AG04449 (cell line): ENCODE results near the gene MON2.

Source experiments
- CTCF ChIA-PET: fragments of 350-600 bp; formaldehyde crosslinking; extraction: SDS; loops from one replicate; lab custom pipeline; 2021; ENCODE audit warnings: antibody characterized with exemption; lab: Yijun Ruan, JAX
- POLR2A ChIA-PET: fragments of 400-600, 350-600 bp; formaldehyde crosslinking; extraction: SDS; loops from one replicate; lab custom pipeline; 2020; ENCODE audit warnings: antibody characterized with exemption, inconsistent platforms; lab: Yijun Ruan, JAX
- DNase-seq: peaks from one replicate; pipeline ENCODE4 v3.0.0-alpha.2; 2010; ENCODE audit warnings: low read depth, low spot score
- H3K4me3 ChIP-seq: 2 replicates; pipeline ENCODE4 v1.5.1; 2011; ENCODE audit warnings: low read depth, mild to moderate bottlenecking, control low read depth, low read length
- TF ChIP-seq, protein P1 (sequence below): IDR thresholded peaks from one replicate; pipeline ENCODE4 v1.5.1; 2011; ENCODE audit warnings: mild to moderate bottlenecking, moderate library complexity, low read length, control low read depth, inconsistent platforms; ENCODE audit not compliant: insufficient read depth; ENCODE audit errors: missing control alignments

The MON2 gene

DNA sequence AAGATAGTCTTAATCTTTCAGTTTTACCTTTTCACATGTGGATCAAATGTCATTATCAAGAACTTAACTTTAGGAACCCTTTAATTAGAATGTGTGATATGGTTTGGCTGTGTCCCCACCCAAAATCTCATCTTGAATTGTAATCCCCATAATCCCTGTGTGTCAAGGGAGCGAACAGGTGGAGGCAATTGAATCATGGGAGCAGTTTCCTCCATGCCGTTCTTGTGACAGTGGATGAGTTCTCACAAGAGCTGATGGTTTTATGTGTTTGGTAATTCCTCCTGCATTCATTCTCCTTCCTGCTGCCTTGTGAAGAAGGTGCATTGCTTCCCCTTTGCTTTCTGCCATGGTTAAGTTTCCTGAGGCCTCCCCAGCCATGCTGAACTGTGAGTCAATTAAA, 160.6 kb downstream of the MON2 start:
- CTCF ChIA-PET, result interaction anchor here (3.0 kb wide), 1 partner anchor 167 kb away, joined by 12 read pairs; no protein-coding TSS in a partner anchor
- POLR2A ChIA-PET, result interaction anchor here (1.5 kb wide), 1 partner anchor 76 kb away, joined by 3 read pairs; no protein-coding TSS in a partner anchor
- H3K4me3 ChIP-seq, result no peak overlapping the region
- no peak for DNase-seq
- TF ChIP-seq, protein P1, sequence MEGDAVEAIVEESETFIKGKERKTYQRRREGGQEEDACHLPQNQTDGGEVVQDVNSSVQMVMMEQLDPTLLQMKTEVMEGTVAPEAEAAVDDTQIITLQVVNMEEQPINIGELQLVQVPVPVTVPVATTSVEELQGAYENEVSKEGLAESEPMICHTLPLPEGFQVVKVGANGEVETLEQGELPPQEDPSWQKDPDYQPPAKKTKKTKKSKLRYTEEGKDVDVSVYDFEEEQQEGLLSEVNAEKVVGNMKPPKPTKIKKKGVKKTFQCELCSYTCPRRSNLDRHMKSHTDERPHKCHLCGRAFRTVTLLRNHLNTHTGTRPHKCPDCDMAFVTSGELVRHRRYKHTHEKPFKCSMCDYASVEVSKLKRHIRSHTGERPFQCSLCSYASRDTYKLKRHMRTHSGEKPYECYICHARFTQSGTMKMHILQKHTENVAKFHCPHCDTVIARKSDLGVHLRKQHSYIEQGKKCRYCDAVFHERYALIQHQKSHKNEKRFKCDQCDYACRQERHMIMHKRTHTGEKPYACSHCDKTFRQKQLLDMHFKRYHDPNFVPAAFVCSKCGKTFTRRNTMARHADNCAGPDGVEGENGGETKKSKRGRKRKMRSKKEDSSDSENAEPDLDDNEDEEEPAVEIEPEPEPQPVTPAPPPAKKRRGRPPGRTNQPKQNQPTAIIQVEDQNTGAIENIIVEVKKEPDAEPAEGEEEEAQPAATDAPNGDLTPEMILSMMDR, result no peak

DNA sequence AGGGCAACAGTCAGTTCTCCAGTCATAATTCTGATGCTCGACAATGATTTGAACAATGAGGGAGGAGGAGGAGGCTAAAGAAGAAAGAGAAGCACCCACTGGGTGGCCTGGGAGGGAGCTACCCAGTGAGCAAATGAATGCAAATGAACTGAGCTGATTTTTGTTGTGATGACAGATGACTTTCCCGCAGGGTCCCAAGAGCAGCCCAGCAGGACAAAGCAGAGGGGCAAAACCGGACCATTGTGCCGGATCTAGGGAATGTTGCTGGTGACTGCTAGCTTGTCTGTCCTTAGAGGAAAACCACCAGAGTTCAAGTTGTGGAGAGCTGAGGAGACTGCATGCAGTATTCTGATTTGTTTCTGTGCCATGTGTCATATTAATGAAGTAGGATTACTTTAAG, 162.8 kb downstream of the MON2 start:
- H3K4me3 ChIP-seq, result no peak overlapping the region
- TF ChIP-seq, protein P1, result no peak
- POLR2A ChIA-PET, result interaction anchor here (1.5 kb wide), 1 partner anchor 26 kb away, joined by 8 read pairs; no protein-coding TSS in a partner anchor
- CTCF ChIA-PET, result interaction anchor here (1.8 to 3.0 kb wide), 2 partner anchors 23 to 164 kb away, joined by 5 to 12 read pairs; no protein-coding TSS in a partner anchor
- DNase-seq, result no peak

DNA sequence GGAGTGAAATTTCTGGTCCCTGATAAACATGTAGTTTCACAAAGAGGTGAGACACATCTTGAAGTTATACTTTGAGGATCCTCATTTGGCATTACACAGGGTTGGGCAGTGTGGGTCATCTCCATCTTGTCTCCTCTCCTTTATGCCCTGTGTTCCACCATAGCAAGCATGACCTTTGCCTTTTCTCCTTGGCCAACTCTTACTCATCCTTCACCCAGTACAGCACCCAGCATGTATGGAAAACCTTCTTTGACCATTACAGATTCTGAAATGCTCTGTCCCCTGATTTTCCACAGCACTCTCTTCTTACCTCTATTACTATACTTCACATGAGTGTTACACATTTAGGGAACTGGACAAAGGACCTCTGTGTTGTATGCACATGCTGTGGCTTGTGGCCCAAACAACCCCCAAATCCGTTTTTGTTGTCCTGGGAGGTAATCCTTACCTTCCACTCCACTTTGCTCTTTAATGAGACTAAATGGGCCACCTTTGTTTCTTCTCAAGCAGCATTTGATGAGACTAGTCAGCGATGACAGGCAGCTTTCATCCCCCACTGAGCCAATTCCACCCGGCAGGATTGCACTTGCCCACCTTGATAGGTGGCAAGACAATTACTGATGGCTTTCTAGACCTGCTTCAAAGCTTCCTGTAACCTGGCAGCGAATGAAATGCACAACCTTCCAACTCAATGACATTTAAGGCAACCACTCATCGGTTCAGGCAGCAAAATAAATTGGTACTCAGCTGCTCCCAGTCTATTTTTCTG, 163.5 kb downstream of the MON2 start:
- POLR2A ChIA-PET, result interaction anchor here (1.5 kb wide), 1 partner anchor 26 kb away, joined by 8 read pairs; no protein-coding TSS in a partner anchor
- DNase-seq, result no peak
- TF ChIP-seq, protein P1, result no peak
- no peak overlapping the region for H3K4me3 ChIP-seq
- CTCF ChIA-PET, result interaction anchor here (1.8 to 3.0 kb wide), 2 partner anchors 24 to 164 kb away, joined by 5 to 12 read pairs; no protein-coding TSS in a partner anchor

GRCh38 chr12:62631471-62632410, 165.1 kb downstream of the MON2 start:
- CTCF ChIA-PET, result interaction anchor here (1.0 to 1.7 kb wide), 7 partner anchors 9 to 166 kb away, joined by 3 to 7 read pairs (median 5); no protein-coding TSS in a partner anchor
- H3K4me3 ChIP-seq, result peak overlapping the region; percentile 51
- TF ChIP-seq, protein P1, result peak; percentile 49
- POLR2A ChIA-PET, result interaction anchor here (0.8 to 1.2 kb wide), 2 partner anchors 28 to 100 kb away, joined by 3 read pairs; no protein-coding TSS in a partner anchor
- DNase-seq, result peak; percentile 24

DNA sequence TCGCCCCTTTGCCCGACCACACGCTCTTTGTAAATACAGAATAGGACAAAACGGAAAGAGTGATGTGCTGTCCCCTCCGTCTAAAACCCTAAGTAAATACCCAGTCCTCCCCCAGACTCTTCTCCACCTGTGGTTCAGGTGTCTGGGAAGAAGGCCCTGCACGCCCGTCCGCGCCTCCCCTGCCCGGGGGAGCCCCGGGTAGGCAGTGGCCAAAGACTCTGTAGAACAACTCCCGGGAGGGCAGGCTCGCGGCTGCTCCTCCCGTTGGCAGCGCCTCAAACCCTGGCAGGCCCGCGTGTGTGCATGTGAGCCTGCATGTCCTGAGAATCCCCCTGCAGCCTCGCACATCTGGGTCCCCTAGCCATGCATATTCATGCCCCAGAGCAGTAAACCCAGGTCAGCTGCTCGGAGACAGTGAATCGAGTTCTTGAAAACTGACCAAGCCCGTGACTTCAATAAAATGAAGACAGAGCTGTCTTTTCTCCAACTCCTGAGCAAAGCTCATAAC, 165.8 kb downstream of the MON2 start:
- CTCF ChIA-PET, result interaction anchor here (1.0 to 1.7 kb wide), 7 partner anchors 9 to 165 kb away, joined by 3 to 7 read pairs (median 5); no protein-coding TSS in a partner anchor
- TF ChIP-seq, protein P1, result no peak
- H3K4me3 ChIP-seq, result peak overlapping the region; percentile 51
- POLR2A ChIA-PET, result interaction anchor here (1.2 kb wide), 1 partner anchor 99 kb away, joined by 3 read pairs; no protein-coding TSS in a partner anchor
- DNase-seq, result no peak
